Pons (tissue), 1 donor: ENCODE measurements around the gene GRIN2D.

Experiments used
- DNase-seq: peaks from one replicate; pipeline ENCODE4 v3.0.0-alpha.2; 2016; ENCODE audit warnings: low spot score

GRIN2D gene

GRCh38 chr19:48398102-48398374 is 4.6 kb downstream of the GRIN2D start:
- DNase-seq: no peak

DNA sequence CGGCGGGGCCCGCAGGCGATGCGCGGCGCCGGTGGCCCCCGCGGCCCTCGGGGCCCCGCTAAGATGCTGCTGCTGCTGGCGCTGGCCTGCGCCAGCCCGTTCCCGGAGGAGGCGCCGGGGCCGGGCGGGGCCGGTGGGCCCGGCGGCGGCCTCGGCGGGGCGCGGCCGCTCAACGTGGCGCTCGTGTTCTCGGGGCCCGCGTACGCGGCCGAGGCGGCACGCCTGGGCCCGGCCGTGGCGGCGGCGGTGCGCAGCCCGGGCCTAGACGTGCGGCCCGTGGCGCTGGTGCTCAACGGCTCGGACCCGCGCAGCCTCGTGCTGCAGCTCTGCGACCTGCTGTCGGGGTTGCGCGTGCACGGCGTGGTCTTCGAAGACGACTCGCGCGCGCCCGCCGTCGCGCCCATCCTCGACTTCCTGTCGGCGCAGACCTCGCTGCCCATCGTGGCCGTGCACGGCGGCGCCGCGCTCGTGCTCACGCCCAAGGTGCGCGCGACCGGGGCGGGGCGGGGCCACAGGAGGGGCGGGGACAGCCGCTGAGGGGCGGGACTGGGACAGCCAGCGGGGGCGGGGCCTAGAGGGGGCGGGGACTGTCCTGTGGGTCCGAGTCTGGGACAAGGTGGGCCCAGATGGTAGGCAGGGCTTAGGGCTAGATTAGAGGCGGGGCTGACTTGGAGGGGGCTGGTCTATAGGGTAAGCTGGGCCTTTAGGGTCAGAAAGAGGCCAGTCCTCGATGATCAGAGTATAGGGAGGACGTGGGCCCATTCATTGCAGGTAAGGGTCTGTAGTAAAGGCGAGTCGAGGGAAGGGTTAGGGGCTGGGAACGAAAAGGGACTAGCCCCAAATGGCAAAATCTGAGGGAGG is 5.1 kb downstream of the GRIN2D start:
- peak; percentile 17 for DNase-seq

DNA sequence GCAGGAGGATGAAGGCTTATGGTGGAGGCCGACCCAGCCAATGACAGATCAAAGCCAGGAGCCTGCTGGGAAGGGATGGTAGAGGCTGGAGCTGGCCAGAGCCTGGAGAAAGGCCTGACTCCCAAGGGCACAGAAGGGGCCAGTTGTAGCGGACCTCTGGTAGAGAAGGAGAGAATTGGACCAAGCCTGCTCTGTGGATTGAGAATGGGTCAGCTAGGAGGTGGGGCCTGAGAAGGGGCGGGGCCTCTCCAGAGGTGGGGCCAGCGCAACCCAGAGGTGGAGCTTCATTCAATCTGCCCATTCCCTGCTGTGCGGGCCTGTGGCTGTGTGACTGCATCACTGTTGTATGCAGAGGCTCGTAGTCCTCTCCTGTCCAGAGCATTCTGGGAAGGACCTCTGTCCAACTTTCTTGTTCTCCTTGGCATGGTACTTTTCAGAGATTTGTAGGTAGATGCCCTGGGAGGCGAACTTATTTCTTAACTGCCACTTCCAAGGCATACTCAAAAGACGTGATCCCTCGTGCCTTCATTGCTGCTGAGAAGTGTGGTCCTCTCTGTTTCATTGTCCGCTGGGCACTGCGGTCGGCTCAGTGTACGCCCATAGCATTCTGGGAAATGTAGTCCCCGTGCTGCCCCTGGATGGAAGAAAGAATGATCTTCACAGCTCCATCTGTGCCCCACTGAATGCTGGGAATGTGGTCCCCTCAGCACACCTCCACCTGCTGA is 6.7 kb downstream of the GRIN2D start:
- DNase-seq: no peak

GRCh38 chr19:48401287-48401686 is 7.8 kb downstream of the GRIN2D start:
- no peak for DNase-seq

DNA sequence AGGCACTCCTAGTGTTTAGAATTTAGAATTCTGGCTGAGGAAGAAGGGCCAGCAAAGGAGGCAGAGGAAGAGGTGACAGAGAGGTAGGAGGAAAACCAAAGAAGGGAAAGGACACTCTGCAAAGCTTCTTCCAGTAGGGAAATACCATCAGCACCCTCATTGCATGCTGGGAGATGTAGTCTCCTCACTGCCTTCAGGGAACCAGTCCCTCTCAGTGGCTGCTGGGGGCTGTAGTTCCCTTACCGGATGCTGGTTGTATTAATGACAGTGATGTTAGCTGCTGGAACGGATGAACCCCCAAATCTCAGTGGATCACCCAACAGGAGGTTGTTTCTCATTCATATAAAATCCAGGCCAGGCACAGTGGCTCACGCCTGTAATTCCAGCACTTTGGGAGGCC is 10.1 kb downstream of the GRIN2D start:
- peak; percentile 62 for DNase-seq

DNA sequence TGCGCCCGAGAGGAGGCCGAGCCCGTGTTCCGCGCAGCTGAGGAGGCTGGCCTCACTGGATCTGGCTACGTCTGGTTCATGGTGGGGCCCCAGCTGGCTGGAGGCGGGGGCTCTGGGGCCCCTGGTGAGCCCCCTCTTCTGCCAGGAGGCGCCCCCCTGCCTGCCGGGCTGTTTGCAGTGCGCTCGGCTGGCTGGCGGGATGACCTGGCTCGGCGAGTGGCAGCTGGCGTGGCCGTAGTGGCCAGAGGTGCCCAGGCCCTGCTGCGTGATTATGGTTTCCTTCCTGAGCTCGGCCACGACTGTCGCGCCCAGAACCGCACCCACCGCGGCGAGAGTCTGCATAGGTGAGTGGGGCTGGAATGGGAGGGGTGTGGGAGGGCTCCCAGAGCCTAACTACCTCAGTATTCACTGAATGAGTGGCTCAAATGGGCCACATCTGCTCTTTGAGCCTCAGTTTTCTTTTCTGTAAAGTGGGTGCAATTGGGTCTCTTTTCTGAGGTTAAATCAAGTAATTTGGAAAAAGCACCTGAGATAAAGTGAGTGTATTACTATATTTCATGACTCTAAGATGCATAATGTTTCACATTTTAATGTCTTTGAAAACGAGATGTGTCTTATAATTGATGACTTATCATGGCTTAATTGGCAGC is 11.7 kb downstream of the GRIN2D start:
- DNase-seq: no peak

DNA sequence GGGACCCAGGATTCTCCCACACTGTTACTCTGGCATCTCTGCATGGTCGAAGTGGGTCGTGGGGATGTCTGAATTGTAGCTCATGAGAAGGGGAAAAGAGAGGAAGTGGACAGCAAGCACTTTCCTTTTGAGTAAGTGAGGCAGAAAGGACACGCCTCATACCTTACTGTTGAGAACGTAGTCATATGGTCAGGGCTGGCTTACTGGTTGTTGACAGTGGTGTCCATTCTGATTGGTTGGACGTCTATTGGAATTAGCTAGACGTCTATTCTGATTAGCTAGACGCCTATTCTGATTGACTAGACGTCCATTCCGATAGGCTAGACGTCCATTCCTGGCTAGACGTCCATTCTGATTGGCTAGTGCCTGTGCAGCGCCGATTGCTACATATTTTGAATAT is 12.4 kb downstream of the GRIN2D start:
- DNase-seq: no peak

GRCh38 chr19:48413879-48414587 is 20.6 kb downstream of the GRIN2D start:
- DNase-seq: no peak

GRCh38 chr19:48415395-48415794 is 21.9 kb downstream of the GRIN2D start:
- peak; percentile 41 for DNase-seq

GRCh38 chr19:48415806-48416221 is 22.3 kb downstream of the GRIN2D start:
- no peak for DNase-seq

DNA sequence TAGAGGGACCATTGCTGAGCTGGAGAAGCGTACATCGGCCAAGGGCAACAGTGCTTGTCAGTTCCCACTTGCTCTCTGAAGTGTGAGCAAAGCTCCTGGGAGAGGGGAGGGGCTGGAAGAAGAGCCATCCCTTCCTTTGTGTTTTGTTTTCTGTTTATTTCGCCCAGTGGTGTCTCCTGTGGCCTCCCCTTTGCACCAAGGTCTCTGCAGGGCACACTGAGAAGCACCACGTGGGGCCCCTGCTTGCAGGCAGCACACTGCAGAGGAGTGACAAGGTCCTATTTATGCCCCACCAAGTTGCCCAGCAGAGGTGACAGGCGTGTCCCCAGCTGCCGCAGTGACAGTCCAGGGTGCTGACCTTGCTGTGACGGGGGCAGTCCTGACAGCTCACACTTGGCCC is 24.0 kb downstream of the GRIN2D start:
- no peak for DNase-seq

- no peak for DNase-seq
Measured at GRCh38 chr19:48418317-48419064, 25.0 kb downstream of the GRIN2D start.

DNA sequence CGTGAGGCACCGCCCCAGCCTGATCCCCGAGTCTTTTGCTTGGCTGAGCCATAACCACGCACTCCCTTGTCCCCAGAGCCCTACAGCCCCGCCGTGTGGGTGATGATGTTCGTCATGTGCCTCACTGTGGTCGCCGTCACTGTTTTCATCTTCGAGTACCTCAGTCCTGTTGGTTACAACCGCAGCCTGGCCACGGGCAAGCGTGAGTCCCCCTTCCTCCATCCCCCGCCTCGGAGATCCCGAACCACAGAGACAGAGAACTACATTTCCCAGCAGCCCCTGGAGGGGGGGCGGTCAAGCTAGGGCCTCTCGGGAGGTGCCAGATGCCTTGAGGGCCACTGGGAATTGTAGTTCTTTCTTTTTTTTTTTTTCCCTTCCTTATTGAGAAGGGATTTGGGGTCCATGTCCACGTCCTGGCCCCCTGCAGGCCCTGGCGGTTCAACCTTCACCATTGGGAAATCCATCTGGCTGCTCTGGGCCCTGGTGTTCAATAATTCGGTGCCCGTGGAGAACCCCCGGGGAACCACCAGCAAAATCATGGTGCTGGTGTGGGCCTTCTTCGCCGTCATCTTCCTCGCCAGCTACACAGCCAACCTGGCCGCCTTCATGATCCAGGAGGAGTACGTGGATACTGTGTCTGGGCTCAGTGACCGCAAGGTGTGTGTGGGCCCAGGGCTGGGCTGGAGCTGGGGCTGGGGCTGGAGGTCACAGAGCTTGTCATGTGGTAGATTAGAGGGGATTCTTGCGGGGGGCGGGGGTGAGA is 25.9 kb downstream of the GRIN2D start:
- peak; percentile 60 for DNase-seq

DNA sequence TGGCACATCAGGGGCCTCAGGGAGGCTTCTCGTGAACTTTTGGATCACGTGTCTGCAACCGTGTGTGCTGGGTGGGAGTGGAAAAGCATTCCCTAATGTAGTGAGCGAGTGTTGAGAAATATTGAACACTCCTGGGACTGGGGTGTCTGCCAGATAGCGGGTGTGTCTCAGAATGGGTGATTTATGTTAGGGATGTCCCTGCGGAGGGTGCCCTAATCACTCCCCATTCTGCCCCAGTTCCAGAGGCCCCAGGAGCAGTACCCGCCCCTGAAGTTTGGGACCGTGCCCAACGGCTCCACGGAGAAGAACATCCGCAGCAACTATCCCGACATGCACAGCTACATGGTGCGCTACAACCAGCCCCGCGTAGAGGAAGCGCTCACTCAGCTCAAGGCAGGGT is 28.1 kb downstream of the GRIN2D start:
- no peak for DNase-seq

DNA sequence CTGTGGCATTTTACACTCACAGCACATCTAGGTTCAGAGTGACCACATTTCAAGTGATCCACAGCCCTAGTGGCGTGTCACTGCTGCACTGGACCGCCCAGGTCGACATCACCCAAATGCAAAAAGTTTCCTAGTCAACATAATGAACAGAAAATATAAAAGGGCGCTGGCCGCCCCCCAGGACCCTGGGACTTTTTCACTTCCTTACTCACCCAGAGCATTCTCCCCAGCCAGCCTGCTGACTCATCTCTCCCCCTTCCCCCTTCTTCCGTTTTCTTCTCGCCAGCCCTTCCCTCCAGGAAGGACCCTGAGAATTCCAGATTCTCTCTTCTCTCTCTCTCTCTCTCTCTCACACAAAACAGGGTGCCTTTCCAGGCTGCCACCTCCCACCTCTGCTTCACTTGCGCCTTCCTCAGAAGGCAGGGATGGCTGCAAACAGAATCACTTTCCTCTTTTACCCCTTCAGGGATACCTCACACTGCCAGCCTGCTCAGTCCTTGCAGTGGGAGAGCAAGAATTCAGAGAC is 31.3 kb downstream of the GRIN2D start:
- peak; percentile 31 for DNase-seq

- no peak for DNase-seq
Measured at GRCh38 chr19:48428670-48429069, 35.2 kb downstream of the GRIN2D start.

DNA sequence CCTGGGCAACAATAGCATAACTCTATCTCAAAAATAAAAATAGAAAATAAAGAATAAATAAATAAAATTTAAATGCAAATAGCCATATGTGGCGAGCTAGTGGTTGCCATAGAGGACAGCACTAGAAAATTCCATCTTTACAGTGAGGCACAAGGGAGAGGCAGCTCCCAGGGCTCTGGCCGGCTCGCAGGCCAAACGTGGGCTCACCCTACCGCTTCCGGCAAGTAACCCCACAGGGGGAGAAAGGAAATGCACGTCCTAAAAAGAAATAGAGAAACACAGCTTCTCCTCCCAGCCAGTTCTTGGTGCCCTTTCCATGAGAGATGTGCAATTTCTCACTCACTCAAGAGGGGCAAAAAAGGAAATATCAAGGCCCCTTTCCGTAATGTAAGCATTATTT is 39.9 kb downstream of the GRIN2D start:
- DNase-seq: no peak

DNA sequence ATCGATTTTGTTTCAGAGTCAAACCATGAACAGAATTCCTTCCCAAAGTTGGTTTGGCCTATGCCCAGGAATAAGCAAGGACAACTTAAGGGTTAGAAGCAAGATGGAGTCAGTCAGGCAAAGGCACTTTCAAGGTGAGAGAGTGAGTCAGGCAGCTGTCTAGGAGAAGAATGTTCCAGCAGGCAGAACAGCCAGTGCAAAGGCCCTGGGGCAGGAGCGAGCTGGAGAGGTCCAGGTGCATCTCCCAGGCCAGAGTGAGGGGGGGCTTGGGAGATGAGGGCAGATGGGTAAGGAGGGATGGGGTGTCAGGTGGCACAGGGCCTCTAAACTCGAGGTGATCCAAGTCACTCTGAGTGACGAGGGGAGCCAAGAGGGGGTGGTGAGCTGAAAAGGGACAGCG is 43.1 kb downstream of the GRIN2D start:
- DNase-seq: no peak

DNA sequence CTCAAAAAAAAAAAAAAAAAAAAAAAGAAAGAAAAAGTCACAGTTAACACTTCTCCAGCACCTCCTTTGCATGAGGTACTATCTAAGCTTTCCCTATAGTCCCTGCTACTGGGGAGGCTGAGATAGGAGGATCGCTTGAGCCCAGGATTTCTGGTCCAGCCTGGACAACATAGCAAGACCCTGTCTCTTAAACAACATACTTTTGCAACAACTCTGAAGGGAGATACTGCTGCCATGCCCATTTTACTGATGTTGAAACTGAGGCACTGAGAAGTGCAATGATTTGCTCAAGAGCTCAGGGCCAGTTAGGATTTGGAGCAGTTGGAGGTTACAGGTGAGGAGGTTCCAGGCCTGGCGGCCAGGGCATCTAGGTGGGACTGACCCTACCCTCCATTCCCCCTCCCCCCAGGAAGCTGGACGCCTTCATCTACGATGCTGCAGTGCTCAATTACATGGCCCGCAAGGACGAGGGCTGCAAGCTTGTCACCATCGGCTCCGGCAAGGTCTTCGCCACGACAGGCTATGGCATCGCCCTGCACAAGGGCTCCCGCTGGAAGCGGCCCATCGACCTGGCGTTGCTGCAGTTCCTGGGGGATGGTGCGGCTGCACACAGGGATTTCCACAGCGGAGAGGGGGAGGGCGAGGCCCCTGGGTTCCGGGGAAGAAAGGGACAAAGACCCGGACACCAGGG is 48.0 kb downstream of the GRIN2D start:
- DNase-seq: no peak
